OCI-LY7 (cell line): ENCODE results near the gene LRRC4C. TPM values are rescaled to one million over a fixed set of nuclear protein-coding genes. Genes with fewer than 3 reads are reported as not detected.

Experiments
- BruUV-seq: library from RNA; stranded (reverse); fragments of 400-500 nt; replicated peaks from 2 replicates; lab custom pipeline; 2021; lab: Mats Ljungman, UMichigan
- CTCF ChIA-PET: fragments of 300-600 bp; sonication (Branson Sonifier 250); formaldehyde crosslinking; loops from one replicate; lab custom pipeline; 2022; ENCODE audit warnings: antibody characterized with exemption; ENCODE audit not compliant: unreplicated experiment; lab: Charles Lee
- POLR2A ChIA-PET: fragments of 300-600 bp; sonication (Branson Sonifier 250); formaldehyde crosslinking; loops from one replicate; lab custom pipeline; 2022; ENCODE audit warnings: antibody characterized with exemption; lab: Charles Lee
- DNase-seq: peaks from one replicate; pipeline ENCODE4 v3.0.0-alpha.2; 2015; ENCODE audit warnings: low spot score
- H2AFZ ChIP-seq: fragments of 200-600 bp; sonication (generic), shearing (Covaris generic); 2 replicates; pipeline ENCODE4 v1.6.1; 2014; ENCODE audit warnings: mild to moderate bottlenecking, antibody characterized with exemption, low read length, moderate library complexity
- H3K27ac ChIP-seq: fragments of 200-600 bp; sonication (generic); 2 replicates; pipeline ENCODE4 v1.5.1; 2014; ENCODE audit warnings: mixed run types, low read depth, mild to moderate bottlenecking, moderate library complexity, low read length, inconsistent platforms; ENCODE audit not compliant: poor library complexity, severe bottlenecking
- H3K36me3 ChIP-seq: fragments of 200-600 bp; sonication (generic); 2 replicates; pipeline ENCODE4 v1.6.1; 2014; ENCODE audit warnings: mild to moderate bottlenecking, antibody characterized with exemption, low read length, moderate library complexity, mixed read lengths; ENCODE audit not compliant: insufficient read depth
- H3K4me1 ChIP-seq: fragments of 200-600 bp; sonication (generic); 2 replicates; pipeline ENCODE4 v1.5.1; 2014; ENCODE audit warnings: mild to moderate bottlenecking, low read length; ENCODE audit not compliant: insufficient read depth, poor library complexity, severe bottlenecking
- H3K4me2 ChIP-seq: fragments of 200-600 bp; sonication (generic); 2 replicates; pipeline ENCODE4 v1.6.1; 2014; ENCODE audit warnings: mild to moderate bottlenecking, low read length
- H3K4me3 ChIP-seq: fragments of 200-600 bp; sonication (generic); 2 replicates; pipeline ENCODE4 v1.5.1; 2014; ENCODE audit warnings: mild to moderate bottlenecking, low read depth, low read length; ENCODE audit not compliant: poor library complexity, severe bottlenecking
- H3K79me2 ChIP-seq: fragments of 200-600 bp; sonication (generic); 2 replicates; pipeline ENCODE4 v1.6.1; 2016; ENCODE audit warnings: low read depth, mild to moderate bottlenecking, low read length, moderate library complexity, mixed read lengths; ENCODE audit not compliant: insufficient read depth
- H3K9me2 ChIP-seq: fragments of 200-600 bp; sonication (generic); 2 replicates; pipeline ENCODE4 v1.6.1; 2016; ENCODE audit warnings: mild to moderate bottlenecking, low read length, mixed read lengths; ENCODE audit not compliant: insufficient read depth
- H3K9me3 ChIP-seq: fragments of 200-600 bp; sonication (generic); 2 replicates; pipeline ENCODE4 v1.6.1; 2014; ENCODE audit warnings: mild to moderate bottlenecking, mixed run types, low read length, mixed read lengths
- H4K20me1 ChIP-seq: fragments of 200-600 bp; sonication (generic); 2 replicates; pipeline ENCODE4 v1.6.1; 2014; ENCODE audit warnings: mild to moderate bottlenecking, antibody characterized with exemption, low read length, moderate library complexity, mixed read lengths; ENCODE audit not compliant: insufficient read depth
- CTCF ChIP-seq: fragments of 200-600 bp; sonication (generic); conservative IDR thresholded peaks from 2 replicates; pipeline ENCODE4 v1.5.1; 2014; ENCODE audit warnings: mild to moderate bottlenecking, antibody characterized with exemption, low read length, moderate library complexity, mixed read lengths
- EZH2phosphoT487 ChIP-seq: fragments of 200-600 bp; sonication (generic); IDR thresholded peaks from 2 replicates; pipeline ENCODE4 v1.6.1; 2018; ENCODE audit warnings: low read depth, borderline replicate concordance, mild to moderate bottlenecking, mixed run types, antibody characterized with exemption, low read length, moderate library complexity, mixed read lengths
- intact Hi-C: fragments of 100-400 bp; cut with micrococcal nuclease; formaldehyde crosslinking; loops from one replicate; pipeline ENCODE4 v1.10.0; 2022; ENCODE audit not compliant: unreplicated experiment
- total RNA-seq, 2 experiments: library from RNA; depleted of rRNA in 1 of 2; stranded (reverse); fragments of >200 nt in 1 of 2; shearing (Covaris generic) in 1 of 2; gene quantifications; 2 replicates each; pipeline ENCODE4 v1.2.3, GENCODE V29; 2014 to 2022

The LRRC4C gene
- total RNA-seq, 2 experiments from 2014 or later: not detected

DNA sequence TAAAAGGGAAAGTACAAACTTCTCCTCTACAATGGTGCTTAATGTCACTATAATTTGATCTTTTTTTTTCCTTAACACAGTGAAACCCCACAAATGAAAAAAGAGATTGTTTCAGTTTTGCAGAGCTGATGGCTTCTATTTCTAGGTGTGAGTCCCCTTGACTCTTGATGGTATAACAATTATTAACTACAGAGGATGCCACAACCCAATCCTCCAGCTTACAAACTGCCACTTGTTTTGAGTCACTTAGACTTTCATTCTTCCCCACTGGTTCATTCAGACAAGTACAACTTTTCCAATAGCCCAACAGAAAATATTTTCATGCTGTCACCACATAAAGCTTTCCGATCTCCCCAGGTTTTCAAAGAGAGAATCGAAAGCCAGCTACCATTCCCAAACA, 812.2 kb downstream of the LRRC4C start:
- H3K79me2 ChIP-seq: no peaks in the 10 kb centered on the region
- ChIA-PET POLR2A (interaction anchor here (0.8 kb wide), 1 partner anchor 449 kb away, joined by 3 read pairs; no protein-coding TSS in a partner anchor), CTCF (no interaction called here)
- no peak overlapping the region for H3K27ac ChIP-seq
- BruUV-seq: no TSS peak
- intact Hi-C loops: no loop called here
- no peaks in the 10 kb centered on the region for H3K36me3 ChIP-seq
- H3K4me2 ChIP-seq: no peak overlapping the region
- no peaks in the 10 kb centered on the region for H3K9me2 ChIP-seq
- no peak overlapping the region for H2AFZ ChIP-seq
- H4K20me1 ChIP-seq: no peaks in the 10 kb centered on the region
- no peaks in the 10 kb centered on the region for H3K4me1 ChIP-seq
- TF ChIP-seq CTCF (no peak), EZH2phosphoT487 (no peak)
- DNase-seq: no peak
- peaks cover 12% of the 10 kb centered on the region; the same call in 1 of the 2 replicates for H3K9me3 ChIP-seq
- H3K4me3 ChIP-seq: no peak overlapping the region

- H3K4me1 ChIP-seq: no peaks in the 10 kb centered on the region
- TF ChIP-seq CTCF (no peak), EZH2phosphoT487 (no peak)
- no peaks in the 10 kb centered on the region for H3K36me3 ChIP-seq
- ChIA-PET POLR2A (no interaction called here), CTCF (no interaction called here)
- no peak overlapping the region for H3K4me3 ChIP-seq
- no peaks in the 10 kb centered on the region for H3K9me3 ChIP-seq
- DNase-seq: no peak
- H2AFZ ChIP-seq: no peak overlapping the region
- intact Hi-C loops: no loop called here
- no peak overlapping the region for H3K4me2 ChIP-seq
- BruUV-seq: no TSS peak
- H3K27ac ChIP-seq: no peak overlapping the region
- no peaks in the 10 kb centered on the region for H3K79me2 ChIP-seq
- no peaks in the 10 kb centered on the region for H4K20me1 ChIP-seq
- no peaks in the 10 kb centered on the region for H3K9me2 ChIP-seq
Measured at GRCh38 chr11:40642284-40642683, 817.2 kb downstream of the LRRC4C start.

DNA sequence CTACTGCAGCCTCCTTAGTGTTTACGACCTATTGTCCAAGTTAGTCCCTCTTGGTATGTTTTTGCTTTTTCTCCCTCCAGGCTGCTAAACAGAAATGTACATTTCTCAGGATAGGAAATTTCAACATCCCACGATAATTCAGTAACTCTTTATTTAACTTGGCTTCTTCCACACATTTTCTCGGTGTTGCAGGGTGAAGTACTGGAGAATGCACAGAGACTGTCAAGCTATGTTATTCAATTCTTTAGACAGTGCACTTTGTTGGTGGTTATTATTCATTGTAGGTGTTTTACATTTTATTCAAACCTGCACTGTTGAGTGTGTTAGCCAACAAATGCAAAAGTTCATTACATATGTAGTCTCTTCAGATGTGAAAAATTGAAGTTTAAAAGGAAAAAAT, 839.8 kb downstream of the LRRC4C start:
- Histone ChIP-seq H3K9me3 (no peaks in the 10 kb centered on the region), H3K4me3 (no peak overlapping the region), H3K79me2 (no peaks in the 10 kb centered on the region), H3K4me2 (no peak overlapping the region), H3K36me3 (no peaks in the 10 kb centered on the region), H3K4me1 (no peaks in the 10 kb centered on the region), H4K20me1 (no peaks in the 10 kb centered on the region), H3K27ac (no peak overlapping the region), H2AFZ (no peak overlapping the region), H3K9me2 (no peaks in the 10 kb centered on the region)
- ChIA-PET POLR2A (interaction anchor here (0.7 kb wide), 1 partner anchor 22 kb away, joined by 4 read pairs; no protein-coding TSS in a partner anchor), CTCF (no interaction called here)
- intact Hi-C loops: no loop called here
- BruUV-seq: no TSS peak
- no peak for TF ChIP-seq CTCF
- TF ChIP-seq EZH2phosphoT487: no peak
- no peak for DNase-seq
